Progenitor cell of endocrine pancreas (in vitro differentiated cells): ENCODE data around the gene CA12. TPM values are rescaled to one million over a fixed set of nuclear protein-coding genes. Genes with fewer than 3 reads are reported as not detected.

ENCODE experiments used
- DNase-seq: peaks from one replicate; pipeline ENCODE4 v3.0.0; 2021; ENCODE audit warnings: low spot score; ENCODE audit not compliant: unreplicated experiment
- H3K27ac Mint-ChIP-seq: 2 replicates; pipeline ENCODE4 v1.8.0; 2021; ENCODE audit warnings: mild to moderate bottlenecking, moderate library complexity, mixed read lengths
- H3K27me3 Mint-ChIP-seq: 2 replicates; pipeline ENCODE4 v1.8.0; 2021; ENCODE audit warnings: mixed read lengths
- H3K36me3 Mint-ChIP-seq: 2 replicates; pipeline ENCODE4 v1.8.0; 2022; ENCODE audit warnings: mixed read lengths; ENCODE audit not compliant: insufficient read depth
- H3K4me1 Mint-ChIP-seq: 2 replicates; pipeline ENCODE4 v1.8.0; 2021; ENCODE audit warnings: low read depth, mixed read lengths
- H3K4me3 Mint-ChIP-seq: 2 replicates; pipeline ENCODE4 v1.8.0; 2021; ENCODE audit warnings: low read depth, mild to moderate bottlenecking, moderate library complexity, mixed read lengths
- H3K9me3 Mint-ChIP-seq: 2 replicates; pipeline ENCODE4 v1.8.0; 2021; ENCODE audit warnings: low read depth, mixed read lengths
- total RNA-seq: library from RNA; stranded (reverse); gene quantifications from 2 replicates; pipeline ENCODE4 v1.2.1, GENCODE V29; 2021
- TF ChIP-seq, protein P1 (sequence below): fragments of 200-600 bp; sonication (generic); IDR thresholded peaks from one replicate; pipeline ENCODE4 v1.5.0; 2021; ENCODE audit warnings: antibody characterized with exemption, mild to moderate bottlenecking; ENCODE audit not compliant: unreplicated experiment

Gene CA12
- total RNA-seq, 1 donor from 2014 or later: 0.38 TPM

DNA sequence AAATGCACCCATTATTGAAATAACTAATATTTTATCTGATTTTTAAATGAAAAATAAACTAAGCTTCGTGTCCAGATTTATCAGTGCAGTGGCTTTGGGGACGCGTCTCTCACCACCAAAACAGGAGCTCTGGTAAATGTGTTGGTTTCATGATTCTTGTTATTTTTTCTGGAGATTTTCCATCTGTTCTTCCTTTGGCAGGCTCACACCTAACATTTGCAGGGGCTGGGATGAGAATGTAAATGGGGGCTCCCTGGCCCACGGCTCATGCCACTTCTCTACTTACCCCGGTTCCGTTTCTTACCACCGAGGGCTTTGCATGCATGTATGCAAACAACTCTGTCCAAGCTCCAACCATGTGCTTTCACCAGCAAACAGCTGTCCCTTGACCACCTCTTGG, 30.9 kb upstream of the CA12 start:
- Mint-ChIP-seq H3K27me3 (no peaks in the 10 kb centered on the region), H3K4me1 (no peaks in the 10 kb centered on the region), H3K27ac (no peak overlapping the region), H3K36me3 (no peaks in the 10 kb centered on the region), H3K9me3 (no peaks in the 10 kb centered on the region), H3K4me3 (no peak overlapping the region)
- TF ChIP-seq, protein P1, sequence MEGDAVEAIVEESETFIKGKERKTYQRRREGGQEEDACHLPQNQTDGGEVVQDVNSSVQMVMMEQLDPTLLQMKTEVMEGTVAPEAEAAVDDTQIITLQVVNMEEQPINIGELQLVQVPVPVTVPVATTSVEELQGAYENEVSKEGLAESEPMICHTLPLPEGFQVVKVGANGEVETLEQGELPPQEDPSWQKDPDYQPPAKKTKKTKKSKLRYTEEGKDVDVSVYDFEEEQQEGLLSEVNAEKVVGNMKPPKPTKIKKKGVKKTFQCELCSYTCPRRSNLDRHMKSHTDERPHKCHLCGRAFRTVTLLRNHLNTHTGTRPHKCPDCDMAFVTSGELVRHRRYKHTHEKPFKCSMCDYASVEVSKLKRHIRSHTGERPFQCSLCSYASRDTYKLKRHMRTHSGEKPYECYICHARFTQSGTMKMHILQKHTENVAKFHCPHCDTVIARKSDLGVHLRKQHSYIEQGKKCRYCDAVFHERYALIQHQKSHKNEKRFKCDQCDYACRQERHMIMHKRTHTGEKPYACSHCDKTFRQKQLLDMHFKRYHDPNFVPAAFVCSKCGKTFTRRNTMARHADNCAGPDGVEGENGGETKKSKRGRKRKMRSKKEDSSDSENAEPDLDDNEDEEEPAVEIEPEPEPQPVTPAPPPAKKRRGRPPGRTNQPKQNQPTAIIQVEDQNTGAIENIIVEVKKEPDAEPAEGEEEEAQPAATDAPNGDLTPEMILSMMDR: no peak
- no peak for DNase-seq

DNA sequence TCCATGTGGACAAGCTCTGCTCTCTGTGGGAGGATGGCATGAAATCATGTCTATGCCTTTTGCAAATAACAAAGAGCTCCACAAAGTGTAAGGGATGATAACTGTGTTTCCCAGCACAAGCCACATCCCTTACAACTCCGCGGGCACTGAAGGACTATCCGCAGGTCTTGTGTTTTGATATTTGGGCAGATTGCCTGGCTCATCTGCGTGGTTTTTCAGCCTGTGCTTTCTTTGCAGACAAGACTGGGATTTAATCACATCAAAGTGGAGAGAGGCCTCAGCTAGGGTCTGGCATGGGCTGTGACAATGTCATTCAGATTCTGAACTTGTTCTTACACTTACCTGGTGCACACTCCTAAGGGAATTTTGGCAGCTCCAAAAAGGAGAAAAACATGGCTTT, 30.2 kb upstream of the CA12 start:
- H3K4me1 Mint-ChIP-seq: no peaks in the 10 kb centered on the region
- no peak overlapping the region for H3K27ac Mint-ChIP-seq
- TF ChIP-seq, protein P1: no peak
- no peaks in the 10 kb centered on the region for H3K36me3 Mint-ChIP-seq
- no peak for DNase-seq
- H3K9me3 Mint-ChIP-seq: no peaks in the 10 kb centered on the region
- no peaks in the 10 kb centered on the region for H3K27me3 Mint-ChIP-seq
- H3K4me3 Mint-ChIP-seq: no peak overlapping the region

DNA sequence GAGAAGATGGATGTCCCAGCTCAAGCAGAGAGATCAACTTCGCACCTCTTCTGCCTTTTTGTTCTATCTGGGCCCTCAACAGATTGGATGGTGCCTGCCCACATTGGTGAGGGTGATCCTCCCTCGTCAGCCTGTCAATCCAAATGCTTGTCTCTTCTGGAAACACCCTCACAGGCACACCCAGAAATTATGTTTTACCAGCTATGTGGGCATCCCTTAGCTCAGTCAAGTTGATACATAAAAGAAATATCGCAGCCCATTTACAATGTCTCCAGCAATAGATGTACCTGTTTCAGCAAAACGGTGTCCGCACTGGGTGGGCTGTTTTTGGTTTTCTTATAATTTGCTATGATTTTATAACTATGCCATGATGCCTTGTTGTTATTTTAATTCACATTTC, 27.5 kb upstream of the CA12 start:
- DNase-seq: no peak
- TF ChIP-seq, protein P1: no peak
- Mint-ChIP-seq H3K4me3 (no peak overlapping the region), H3K27ac (no peak overlapping the region), H3K4me1 (no peaks in the 10 kb centered on the region), H3K36me3 (no peaks in the 10 kb centered on the region), H3K9me3 (no peaks in the 10 kb centered on the region), H3K27me3 (no peaks in the 10 kb centered on the region)

DNA sequence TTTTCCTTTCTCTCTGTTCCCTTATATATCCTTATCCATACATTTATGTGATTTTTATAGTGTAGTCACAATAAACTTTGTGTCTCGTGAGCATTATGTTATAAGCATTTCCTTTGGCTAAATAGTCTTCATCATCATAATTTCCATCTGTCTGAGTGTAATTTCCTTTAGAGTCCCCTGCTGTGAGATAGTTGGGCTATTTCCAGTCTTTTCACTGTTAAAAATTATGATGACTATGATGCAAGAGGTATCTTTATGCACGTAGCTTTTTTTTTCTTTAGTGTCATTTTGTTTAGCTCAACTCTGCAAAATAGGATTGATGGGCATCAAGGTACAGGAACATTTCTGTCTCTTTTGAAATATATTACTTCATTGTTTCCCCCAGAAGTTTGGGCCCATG, 26.9 kb upstream of the CA12 start:
- no peak overlapping the region for H3K27ac Mint-ChIP-seq
- no peaks in the 10 kb centered on the region for H3K9me3 Mint-ChIP-seq
- H3K36me3 Mint-ChIP-seq: no peaks in the 10 kb centered on the region
- DNase-seq: no peak
- TF ChIP-seq, protein P1: no peak
- no peaks in the 10 kb centered on the region for H3K4me1 Mint-ChIP-seq
- no peak overlapping the region for H3K4me3 Mint-ChIP-seq
- H3K27me3 Mint-ChIP-seq: no peaks in the 10 kb centered on the region

DNA sequence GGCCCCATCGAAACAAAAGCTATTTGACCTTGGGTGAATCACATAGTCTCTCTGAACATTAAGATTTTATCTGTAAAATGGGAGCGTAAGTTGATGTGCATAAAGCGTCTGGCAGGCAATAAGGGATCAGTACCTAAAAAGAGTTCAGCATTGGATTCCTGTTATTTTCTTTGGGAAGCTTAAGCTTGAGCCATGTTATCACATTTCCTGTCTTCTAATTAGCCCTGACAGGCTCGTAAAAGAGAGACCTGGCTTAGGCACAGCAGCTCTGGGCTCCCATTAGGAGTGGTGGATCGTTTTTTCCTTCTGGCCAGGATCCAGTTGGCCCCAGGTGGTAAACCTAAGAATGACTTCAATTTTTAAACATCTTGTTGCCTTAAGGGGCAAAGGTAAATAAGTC, 26.0 kb upstream of the CA12 start:
- DNase-seq: no peak
- no peaks in the 10 kb centered on the region for H3K9me3 Mint-ChIP-seq
- no peaks in the 10 kb centered on the region for H3K4me1 Mint-ChIP-seq
- H3K27me3 Mint-ChIP-seq: no peaks in the 10 kb centered on the region
- TF ChIP-seq, protein P1: no peak
- no peak overlapping the region for H3K27ac Mint-ChIP-seq
- H3K4me3 Mint-ChIP-seq: no peak overlapping the region
- no peaks in the 10 kb centered on the region for H3K36me3 Mint-ChIP-seq
